HG03439 (cell line): ENCODE data around the gene GMPPA.

Experiments
- ATAC-seq: cut with Tn5 transposase; IDR thresholded peaks from one replicate; pipeline ENCODE4 v1.9.1; 2021; ENCODE audit warnings: mild to moderate bottlenecking, moderate library complexity; ENCODE audit not compliant: unreplicated experiment

The GMPPA gene

GRCh38 chr2:219501849-219502248, 3.2 kb downstream of the GMPPA start:
- no peak for ATAC-seq

GRCh38 chr2:219502618-219503017, 3.9 kb downstream of the GMPPA start:
- ATAC-seq = no peak

- no peak for ATAC-seq
Measured at GRCh38 chr2:219505585-219505984, 6.9 kb downstream of the GMPPA start.

- ATAC-seq = no peak
Measured at GRCh38 chr2:219506153-219506801, 7.6 kb downstream of the GMPPA start.

- ATAC-seq = no peak
Measured at GRCh38 chr2:219506802-219507526, 8.3 kb downstream of the GMPPA start.

- ATAC-seq = no peak
Measured at GRCh38 chr2:219507581-219508443, 9.1 kb downstream of the GMPPA start.

- ATAC-seq = no peak
Measured at GRCh38 chr2:219508444-219508734, 9.7 kb downstream of the GMPPA start.

- ATAC-seq = peak; percentile 13
Measured at GRCh38 chr2:219508971-219509779, 10.5 kb downstream of the GMPPA start.

- ATAC-seq = peak; percentile 47
Measured at GRCh38 chr2:219509780-219510511, 11.3 kb downstream of the GMPPA start.

- no peak for ATAC-seq
Measured at GRCh38 chr2:219510512-219511135, 11.9 kb downstream of the GMPPA start.

GRCh38 chr2:219511547-219512325, 13.0 kb downstream of the GMPPA start:
- no peak for ATAC-seq

GRCh38 chr2:219512524-219513216, 14.0 kb downstream of the GMPPA start:
- no peak for ATAC-seq

- ATAC-seq = no peak
Measured at GRCh38 chr2:219513787-219514186, 15.1 kb downstream of the GMPPA start.

- no peak for ATAC-seq
Measured at GRCh38 chr2:219514196-219514761, 15.6 kb downstream of the GMPPA start, which contains the start of gene ASIC4. Gene ASIC4 (plus strand): TSS chr2:219514482. CDS start chr2:219514725, 243 bp downstream.

- ATAC-seq = no peak
Measured at GRCh38 chr2:219514836-219515235, 16.1 kb downstream of the GMPPA start.

- ATAC-seq = no peak
Measured at GRCh38 chr2:219515874-219516629, 17.4 kb downstream of the GMPPA start.

- ATAC-seq = no peak
Measured at GRCh38 chr2:219516888-219517287, 18.2 kb downstream of the GMPPA start.
